Measurements from ENCODE around the gene TEX29. TPM values are rescaled to one million over a fixed set of nuclear protein-coding genes. Genes with fewer than 3 reads are reported as not detected.

Gene TEX29
- total RNA-seq, 4 donors from 2014 or later = not detected

DNA sequence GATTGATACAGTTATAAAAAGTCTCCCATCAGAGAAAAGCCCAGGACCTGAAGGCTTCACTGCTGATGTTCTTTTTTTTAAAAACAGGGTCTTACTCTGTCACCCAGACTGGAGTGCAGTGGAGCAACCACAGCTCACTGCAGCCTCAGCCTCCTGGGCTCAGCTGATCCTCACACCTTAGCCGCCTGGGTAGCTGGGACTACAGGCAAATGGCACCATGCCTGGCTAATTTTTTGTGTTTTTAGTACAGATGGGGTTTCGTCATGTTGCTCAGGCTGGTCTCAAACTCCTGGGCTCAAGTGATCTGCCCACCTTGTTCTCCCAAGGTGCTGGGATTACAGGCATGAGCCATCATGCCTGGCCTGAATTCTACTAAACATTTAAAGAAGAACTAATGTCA lies 33.1 kb downstream of the TEX29 start:
- WGBS, 2 donors = 87 to 89% methylated on average over 2 of the region's 2 CpGs
- intact Hi-C loops (cut with DNase I; ENCODE audit: low total_unique reads) = no loop called here
- DNase-seq (ENCODE audit: low spot score in 2 of 2) = no peak
- no peak overlapping the region for H3K4me3 ChIP-seq (ENCODE audit: low read depth, poor library complexity, severe bottlenecking)
- TF ChIP-seq CTCF (IDR thresholded peaks at IDR 0.05) (no peak), POLR2A (IDR thresholded peaks at IDR 0.05) (no peak)

DNA sequence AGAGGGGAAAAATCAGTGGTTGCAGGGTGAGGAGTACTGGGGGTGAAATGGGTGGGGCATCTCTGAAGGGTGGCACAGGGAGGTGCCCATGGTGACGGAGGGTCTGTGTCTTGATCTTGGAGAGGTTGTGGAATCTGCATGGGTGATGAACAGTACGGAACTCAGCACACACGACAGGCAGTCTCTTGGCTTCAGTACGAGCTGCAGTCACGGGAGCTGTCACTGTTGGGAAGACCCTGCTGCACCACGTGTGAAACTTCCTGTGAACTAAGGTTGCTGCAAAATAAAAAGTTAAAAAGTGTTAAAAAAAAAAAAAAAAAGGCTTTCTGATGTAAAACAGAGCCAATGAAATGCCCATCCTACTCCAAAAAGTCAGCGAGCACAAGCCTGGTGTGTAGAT lies 34.3 kb downstream of the TEX29 start:
- WGBS, 2 donors = 47 to 61% methylated on average over 7 of the region's 7 CpGs
- TF ChIP-seq POLR2A (IDR thresholded peaks at IDR 0.05) (no peak), CTCF (IDR thresholded peaks at IDR 0.05) (no peak)
- intact Hi-C loops (cut with DNase I; ENCODE audit: low total_unique reads) = no loop called here
- no peak overlapping the region for H3K4me3 ChIP-seq (ENCODE audit: low read depth, poor library complexity, severe bottlenecking)
- no peak for DNase-seq (ENCODE audit: low spot score in 2 of 2)

DNA sequence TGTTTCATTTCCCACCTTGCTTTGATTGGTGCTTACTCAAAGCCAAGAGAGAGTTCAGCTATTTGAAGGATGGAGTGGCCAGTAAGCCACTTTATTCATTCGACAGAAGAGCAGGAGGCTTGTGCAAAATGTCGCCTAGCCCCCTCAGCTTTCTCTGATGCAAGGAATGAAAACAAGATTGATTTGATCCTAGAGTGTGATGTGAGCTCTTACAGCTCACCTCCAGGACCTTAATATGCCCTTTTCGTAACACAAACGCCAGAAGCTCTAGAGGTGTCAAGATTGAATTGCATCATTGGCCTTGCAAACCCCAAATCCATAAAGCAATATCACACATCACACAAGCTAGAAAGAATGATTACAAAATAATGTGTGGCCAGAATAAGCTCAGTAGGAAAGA lies 36.4 kb downstream of the TEX29 start:
- DNase-seq (ENCODE audit: low spot score in 2 of 2) = no peak
- intact Hi-C loops (cut with DNase I; ENCODE audit: low total_unique reads) = no loop called here
- no peak for TF ChIP-seq POLR2A (IDR thresholded peaks at IDR 0.05)
- TF ChIP-seq CTCF (IDR thresholded peaks at IDR 0.05) = no peak

GRCh38 chr13:111359237-111359915 lies 38.9 kb downstream of the TEX29 start:
- intact Hi-C loops (cut with DNase I; ENCODE audit: low total_unique reads) = no loop called here
- H3K4me3 ChIP-seq (ENCODE audit: low read depth, poor library complexity, severe bottlenecking) = no peak overlapping the region
- no peak for TF ChIP-seq POLR2A (IDR thresholded peaks at IDR 0.05)
- TF ChIP-seq CTCF (IDR thresholded peaks at IDR 0.05) = no peak
- WGBS, 2 donors = 69 to 73% methylated on average over 11 of the region's 11 CpGs
- DNase-seq (ENCODE audit: low spot score in 2 of 2) = peak in 1 of 2 donors; percentile 69

More for the DNA sequence above, 36.4 kb downstream of the TEX29 start:
- WGBS, 2 donors = 87 to 88% methylated on average over 4 of the region's 4 CpGs
- no peak overlapping the region for H3K4me3 ChIP-seq (ENCODE audit: low read depth, poor library complexity, severe bottlenecking)

DNA sequence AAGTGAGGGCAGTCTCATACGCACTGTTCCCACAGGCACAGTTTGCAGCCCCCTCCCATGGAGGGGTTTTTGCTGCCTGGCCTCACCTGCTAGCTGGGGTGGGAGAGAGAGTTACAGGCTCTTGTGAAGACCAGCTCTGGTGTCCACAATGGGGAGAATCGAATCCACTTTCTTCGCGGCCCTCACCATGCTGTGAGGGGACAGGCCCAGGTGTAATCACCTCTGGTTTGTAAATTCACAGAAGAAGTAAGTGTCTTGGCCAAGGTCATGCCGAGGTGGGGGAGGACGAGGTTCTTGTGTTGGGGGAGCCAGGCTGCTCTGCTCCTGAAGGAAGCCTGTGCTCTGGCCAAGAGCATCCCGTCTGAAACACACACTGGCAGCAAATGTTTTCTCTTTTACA lies 39.5 kb downstream of the TEX29 start:
- TF ChIP-seq CTCF (IDR thresholded peaks at IDR 0.05) (no peak), POLR2A (IDR thresholded peaks at IDR 0.05) (no peak)
- 64 to 74% methylated on average over 7 of the region's 7 CpGs for WGBS, 2 donors
- H3K4me3 ChIP-seq (ENCODE audit: low read depth, poor library complexity, severe bottlenecking) = no peak overlapping the region
- intact Hi-C loops (cut with DNase I; ENCODE audit: low total_unique reads) = no loop called here
- DNase-seq (ENCODE audit: low spot score in 2 of 2) = peak in 1 of 2 donors; percentile 67

DNA sequence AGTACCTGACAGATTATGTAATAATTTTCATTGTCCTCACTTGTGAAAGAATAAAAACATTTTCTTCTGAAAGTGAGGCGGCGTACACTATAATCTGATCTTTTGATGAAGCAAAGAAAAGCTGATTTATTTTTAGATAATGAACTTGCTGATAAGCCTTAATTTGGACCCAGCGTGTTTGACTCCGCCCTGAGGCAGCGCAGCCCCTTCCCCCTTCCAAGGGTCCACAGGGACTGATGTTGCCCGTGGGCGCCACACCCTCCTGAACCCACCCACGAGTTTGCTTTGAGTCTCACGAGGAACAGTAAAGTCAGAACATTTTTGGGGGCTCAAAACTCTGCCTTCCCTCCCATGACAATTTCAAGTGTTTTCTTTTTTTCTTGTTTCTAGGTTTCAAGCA lies 40.0 kb downstream of the TEX29 start:
- WGBS, 2 donors = 46 to 57% methylated on average over 9 of the region's 9 CpGs
- intact Hi-C loops (cut with DNase I; ENCODE audit: low total_unique reads) = no loop called here
- no peak overlapping the region for H3K4me3 ChIP-seq (ENCODE audit: low read depth, poor library complexity, severe bottlenecking)
- no peak for TF ChIP-seq CTCF (IDR thresholded peaks at IDR 0.05)
- TF ChIP-seq POLR2A (IDR thresholded peaks at IDR 0.05) = no peak
- DNase-seq (ENCODE audit: low spot score in 2 of 2) = no peak
